SU-DHL-6 (cell line): Measurements from ENCODE around the gene SLC27A1.

Experiments
- H2AFZ ChIP-seq: fragments of 200-600 bp; sonication (generic); 2 replicates; pipeline ENCODE4 v1.6.1; 2014; ENCODE audit warnings: low read depth, mild to moderate bottlenecking, moderate library complexity, mixed read lengths, antibody characterized with exemption, low read length; ENCODE audit not compliant: severe bottlenecking
- H3F3A ChIP-seq: fragments of 200-600 bp; shearing (Covaris generic); 2 replicates; pipeline ENCODE4 v1.6.0; 2016; ENCODE audit warnings: antibody characterized with exemption, mild to moderate bottlenecking; ENCODE audit not compliant: insufficient read depth
- H3K27ac ChIP-seq: fragments of 200-600 bp; sonication (generic); 2 replicates; pipeline ENCODE4 v1.5.1; 2016; ENCODE audit warnings: low read depth, mild to moderate bottlenecking, low read length, moderate library complexity, mixed read lengths
- H3K27me3 ChIP-seq: fragments of 200-600 bp; sonication (generic), shearing (Covaris generic); 2 replicates; pipeline ENCODE4 v1.6.0; 2014; ENCODE audit warnings: mild to moderate bottlenecking, low read length
- H3K36me3 ChIP-seq: fragments of 200-600 bp; sonication (generic); 2 replicates; pipeline ENCODE4 v1.6.1; 2014; ENCODE audit warnings: mild to moderate bottlenecking, low read length, mixed read lengths
- H3K4me2 ChIP-seq: fragments of 300-600, 200-600 bp; shearing (Covaris generic), sonication (generic); 2 replicates; pipeline ENCODE4 v1.6.0; 2014; ENCODE audit warnings: low read length, low read depth, mild to moderate bottlenecking; ENCODE audit not compliant: poor library complexity, severe bottlenecking
- H3K4me3 ChIP-seq: fragments of 200-600 bp; sonication (generic); 2 replicates; pipeline ENCODE4 v1.5.1; 2014; ENCODE audit warnings: antibody characterized with exemption, low read length, mild to moderate bottlenecking, mixed read lengths; ENCODE audit not compliant: insufficient read depth, poor library complexity, severe bottlenecking
- H3K79me2 ChIP-seq: fragments of 200-600 bp; sonication (generic); 2 replicates; pipeline ENCODE4 v1.6.1; 2014; ENCODE audit warnings: mild to moderate bottlenecking, low read length, moderate library complexity; ENCODE audit not compliant: insufficient read depth
- H3K9ac ChIP-seq: fragments of 200-600 bp; sonication (generic); 2 replicates; pipeline ENCODE4 v1.7.0; 2014; ENCODE audit warnings: mild to moderate bottlenecking, low read length
- H3K9me2 ChIP-seq: fragments of 200-600 bp; sonication (generic); replicated peaks from 2 replicates; pipeline ENCODE4 v1.6.1; 2014; ENCODE audit warnings: low read length; ENCODE audit not compliant: insufficient read depth
- H3K9me3 ChIP-seq: fragments of 200-600 bp; sonication (generic); 2 replicates; pipeline ENCODE4 v1.6.1; 2014; ENCODE audit warnings: low read length, mixed read lengths; ENCODE audit not compliant: insufficient read depth
- H4K20me1 ChIP-seq: fragments of 200-600 bp; sonication (generic); 2 replicates; pipeline ENCODE4 v1.6.1; 2014; ENCODE audit warnings: low read depth, mild to moderate bottlenecking, antibody characterized with exemption, low read length, moderate library complexity, mixed read lengths
- EZH2phosphoT487 ChIP-seq: fragments of 200-600 bp; sonication (generic), shearing (Covaris generic); conservative IDR thresholded peaks from 2 replicates; pipeline ENCODE4 v1.6.1; 2018; ENCODE audit warnings: mild to moderate bottlenecking, antibody characterized with exemption, low read length, moderate library complexity, mixed read lengths
- TF ChIP-seq, protein P1 (sequence below): fragments of 200-600 bp; sonication (generic); IDR thresholded peaks from one replicate; pipeline ENCODE4 v1.5.1; 2017; ENCODE audit warnings: antibody characterized with exemption, mild to moderate bottlenecking, low read length, moderate library complexity; ENCODE audit not compliant: insufficient read depth, poor library complexity, severe bottlenecking

Gene SLC27A1

DNA sequence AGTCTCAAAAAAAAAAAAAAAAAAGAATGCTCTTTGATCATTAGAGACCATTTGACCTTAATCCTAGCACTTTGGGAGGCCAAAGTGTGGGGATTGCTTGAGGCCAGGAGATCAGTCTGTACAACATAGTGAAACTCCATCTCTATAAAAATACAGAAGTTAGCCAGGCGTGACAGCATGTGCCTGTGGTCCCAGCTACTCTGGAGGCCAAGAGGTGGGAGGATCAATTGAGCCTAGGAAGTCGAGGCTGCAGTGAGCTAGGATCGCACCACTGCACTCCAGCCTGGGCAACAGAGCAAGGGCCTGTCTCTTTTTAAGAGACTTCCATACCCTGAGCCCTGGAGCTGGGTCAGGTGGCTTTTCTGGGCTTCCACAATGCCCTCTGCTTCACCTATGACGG, 73.7 kb downstream of the SLC27A1 start:
- TF ChIP-seq, protein P1, sequence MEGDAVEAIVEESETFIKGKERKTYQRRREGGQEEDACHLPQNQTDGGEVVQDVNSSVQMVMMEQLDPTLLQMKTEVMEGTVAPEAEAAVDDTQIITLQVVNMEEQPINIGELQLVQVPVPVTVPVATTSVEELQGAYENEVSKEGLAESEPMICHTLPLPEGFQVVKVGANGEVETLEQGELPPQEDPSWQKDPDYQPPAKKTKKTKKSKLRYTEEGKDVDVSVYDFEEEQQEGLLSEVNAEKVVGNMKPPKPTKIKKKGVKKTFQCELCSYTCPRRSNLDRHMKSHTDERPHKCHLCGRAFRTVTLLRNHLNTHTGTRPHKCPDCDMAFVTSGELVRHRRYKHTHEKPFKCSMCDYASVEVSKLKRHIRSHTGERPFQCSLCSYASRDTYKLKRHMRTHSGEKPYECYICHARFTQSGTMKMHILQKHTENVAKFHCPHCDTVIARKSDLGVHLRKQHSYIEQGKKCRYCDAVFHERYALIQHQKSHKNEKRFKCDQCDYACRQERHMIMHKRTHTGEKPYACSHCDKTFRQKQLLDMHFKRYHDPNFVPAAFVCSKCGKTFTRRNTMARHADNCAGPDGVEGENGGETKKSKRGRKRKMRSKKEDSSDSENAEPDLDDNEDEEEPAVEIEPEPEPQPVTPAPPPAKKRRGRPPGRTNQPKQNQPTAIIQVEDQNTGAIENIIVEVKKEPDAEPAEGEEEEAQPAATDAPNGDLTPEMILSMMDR = no peak
- TF ChIP-seq EZH2phosphoT487 = no peak
- Histone ChIP-seq H3K27ac (no peak overlapping the region), H3K9me2 (no peaks in the 10 kb centered on the region), H3K9me3 (no peaks in the 10 kb centered on the region), H4K20me1 (no peaks in the 10 kb centered on the region), H2AFZ (no peak overlapping the region), H3K9ac (no peak overlapping the region), H3K4me3 (no peak overlapping the region), H3F3A (peaks cover 3% of the 10 kb centered on the region; the same call in 1 of the 2 replicates), H3K79me2 (no peaks in the 10 kb centered on the region), H3K36me3 (no peaks in the 10 kb centered on the region), H3K27me3 (no peaks in the 10 kb centered on the region), H3K4me2 (no peak overlapping the region)

DNA sequence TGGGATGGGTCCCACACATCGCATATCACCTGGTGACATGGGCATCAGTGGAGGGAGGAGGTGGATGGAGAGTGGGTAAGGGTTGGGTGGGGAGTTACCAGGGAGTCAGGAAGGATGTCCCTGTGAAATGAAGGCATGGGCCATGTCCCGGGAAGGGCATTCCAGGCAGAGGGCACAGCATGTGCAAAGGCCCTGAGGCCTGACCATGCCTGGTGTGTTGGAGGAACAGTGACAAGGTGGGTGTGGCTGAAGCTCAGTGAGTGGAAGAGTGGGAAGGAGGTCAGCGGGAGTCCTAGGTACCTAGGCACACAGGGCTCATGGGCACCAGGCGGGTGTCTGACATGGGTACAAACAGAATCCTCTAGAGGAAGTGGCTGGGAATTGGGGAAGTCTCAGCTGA, 74.1 kb downstream of the SLC27A1 start:
- Histone ChIP-seq H2AFZ (no peak overlapping the region), H3K4me3 (no peak overlapping the region), H3K4me2 (no peak overlapping the region), H4K20me1 (no peaks in the 10 kb centered on the region), H3K9me2 (no peaks in the 10 kb centered on the region), H3K27ac (no peak overlapping the region), H3K79me2 (no peaks in the 10 kb centered on the region), H3K27me3 (no peaks in the 10 kb centered on the region), H3K9ac (no peak overlapping the region), H3F3A (peaks cover 3% of the 10 kb centered on the region; the same call in 1 of the 2 replicates), H3K9me3 (no peaks in the 10 kb centered on the region), H3K36me3 (no peaks in the 10 kb centered on the region)
- TF ChIP-seq, protein P1 = no peak
- no peak for TF ChIP-seq EZH2phosphoT487

DNA sequence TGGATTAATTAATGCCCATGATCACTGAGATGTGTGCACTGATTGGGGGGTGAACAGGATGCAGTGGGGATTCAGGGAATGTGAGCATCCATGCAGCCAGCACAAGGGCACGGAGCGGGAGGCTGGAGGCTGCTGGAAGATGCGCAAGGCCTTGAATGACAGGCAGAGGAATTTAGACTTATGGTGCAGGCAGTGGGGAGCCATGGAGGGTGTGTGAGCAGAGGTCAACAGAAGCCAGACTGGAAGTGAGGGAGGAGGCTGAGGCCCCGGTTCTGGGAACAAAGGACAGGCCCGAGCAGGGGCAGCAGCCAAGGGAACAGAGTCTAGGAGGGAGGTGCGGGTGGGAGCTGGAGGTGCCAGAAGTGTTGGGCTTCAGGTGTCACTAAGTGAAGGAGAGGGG, 77.8 kb downstream of the SLC27A1 start:
- Histone ChIP-seq H3K36me3 (peaks cover 3% of the 10 kb centered on the region; the same call in 1 of the 2 replicates), H3K9ac (no peak overlapping the region), H3K79me2 (no peaks in the 10 kb centered on the region), H3K9me2 (no peaks in the 10 kb centered on the region), H3K27ac (no peak overlapping the region), H3K9me3 (no peaks in the 10 kb centered on the region), H3K27me3 (no peaks in the 10 kb centered on the region), H3K4me3 (no peak overlapping the region), H3K4me2 (no peak overlapping the region), H3F3A (peaks cover 8% of the 10 kb centered on the region), H4K20me1 (no peaks in the 10 kb centered on the region), H2AFZ (no peak overlapping the region)
- no peak for TF ChIP-seq EZH2phosphoT487
- TF ChIP-seq, protein P1 = no peak
